Measurements from ENCODE around the gene ADAM8. TPM values are rescaled to one million over a fixed set of nuclear protein-coding genes. Genes with fewer than 3 reads are reported as not detected.

Gene ADAM8
- polyA plus RNA-seq, 1 donor from 2014 or later, result 70.9 TPM

DNA sequence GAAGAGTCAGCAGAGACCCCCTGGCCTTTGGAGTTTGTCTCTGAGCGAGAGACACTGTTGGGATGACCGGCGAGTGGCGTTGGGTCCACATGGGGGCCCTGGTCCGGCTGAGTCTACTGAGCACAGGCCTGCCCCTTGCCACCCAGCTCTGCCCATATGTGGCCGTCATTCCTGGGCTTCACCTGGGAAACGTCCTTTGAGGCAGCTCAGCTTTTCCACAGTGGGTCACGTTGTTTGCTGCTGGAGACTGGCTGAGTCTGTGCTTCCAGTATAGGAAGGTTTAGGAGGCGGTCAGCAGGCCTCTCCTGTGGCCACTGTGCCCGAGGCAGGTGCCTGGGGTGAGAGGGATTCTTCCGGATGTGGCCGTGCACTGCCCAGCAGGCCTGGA, 17.1 kb downstream of the ADAM8 start:
- Mint-ChIP-seq H3K4me3 (peak overlapping the region; percentile 55 to 93 (median 84)), H3K9me3 (no peaks in the 10 kb centered on the region), H3K4me1 (peaks cover 16 to 36% (median 21%) of the 10 kb centered on the region in 3 donors), H3K27ac (peak overlapping the region; percentile 91 to 94 (median 93)), H3K36me3 (peaks cover 1% of the 10 kb centered on the region), H3K27me3 (no peaks in the 10 kb centered on the region)

DNA sequence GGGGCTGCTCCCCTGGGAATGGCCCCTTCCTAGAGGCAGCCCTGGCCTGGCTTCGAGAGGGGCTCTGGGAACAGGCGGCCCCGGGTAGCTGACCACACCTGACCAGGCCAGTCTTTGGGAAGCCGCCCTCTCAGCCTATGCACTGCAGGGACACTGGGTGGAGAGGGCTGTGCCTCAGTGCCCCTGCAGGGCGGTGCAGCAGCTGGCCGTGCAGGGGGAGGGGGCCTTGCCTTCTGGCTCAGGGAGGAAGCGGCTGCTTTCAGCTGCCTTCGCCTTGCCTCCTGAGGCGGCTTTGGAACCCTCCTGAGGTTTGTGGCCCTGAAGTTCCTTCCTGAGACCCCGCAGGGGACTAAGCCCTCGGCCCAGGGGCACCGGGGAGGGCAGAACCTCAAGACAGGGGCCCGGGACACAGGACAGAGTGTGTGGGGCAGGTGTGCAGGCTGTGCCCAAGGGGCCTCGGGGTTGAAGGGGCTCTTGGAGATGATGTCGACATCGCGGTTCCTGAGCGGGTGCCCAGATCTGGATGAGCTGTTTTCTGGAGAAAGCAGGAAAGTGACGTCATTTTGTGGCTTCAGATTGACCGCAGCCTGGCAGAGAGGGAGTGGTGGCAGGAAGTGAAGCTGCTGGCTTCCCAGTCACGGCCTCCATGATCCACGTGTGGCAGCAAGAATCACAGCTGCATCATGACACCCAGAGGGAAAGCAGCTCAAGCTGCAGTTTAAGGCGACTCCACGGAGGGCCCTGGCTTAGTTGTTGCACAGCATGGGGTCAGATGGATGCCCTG, 17.7 kb downstream of the ADAM8 start:
- Mint-ChIP-seq H3K4me1 (peaks cover 12 to 31% (median 15%) of the 10 kb centered on the region in 3 donors), H3K36me3 (no peaks in the 10 kb centered on the region), H3K27ac (peak overlapping the region; percentile 91 to 94 (median 93)), H3K9me3 (no peaks in the 10 kb centered on the region), H3K27me3 (no peaks in the 10 kb centered on the region), H3K4me3 (peak overlapping the region; percentile 38 to 93 (median 84))

DNA sequence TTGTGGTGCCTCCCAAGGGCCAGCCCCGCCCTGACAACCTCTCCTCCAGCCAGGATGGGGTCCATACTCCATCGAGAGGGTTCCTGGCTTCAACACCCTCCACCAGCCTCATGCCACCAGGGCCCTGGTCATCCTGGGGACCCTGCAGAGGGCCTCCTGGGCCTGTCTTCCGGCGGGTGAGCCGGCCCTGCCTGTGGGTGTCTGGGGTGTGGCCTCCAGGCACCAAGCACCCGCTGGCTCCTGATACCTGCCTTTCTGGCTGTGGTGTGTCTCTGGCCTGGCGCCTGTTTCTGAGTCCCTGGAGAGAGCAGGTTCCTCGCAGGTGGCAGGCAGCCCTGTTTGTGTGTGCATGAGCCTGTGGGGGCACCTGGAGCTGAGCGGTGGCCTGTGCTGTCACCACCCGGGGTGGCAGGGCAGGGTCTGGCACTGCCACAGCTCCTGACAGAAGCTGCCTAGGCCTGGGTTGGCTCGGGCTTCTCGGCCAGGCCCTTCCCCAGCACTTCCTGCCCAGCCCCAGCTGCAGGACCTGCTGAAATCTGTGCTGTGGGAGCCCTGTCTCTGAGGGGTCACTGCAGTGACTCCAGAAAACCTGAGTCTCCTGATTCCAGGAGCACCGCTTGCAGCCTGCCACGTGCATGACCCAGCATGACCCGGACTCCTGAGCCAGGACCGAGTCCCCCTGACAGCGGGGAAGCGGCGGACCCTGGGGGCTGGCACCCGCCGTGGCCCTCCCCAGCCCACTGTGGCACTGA, 18.4 kb downstream of the ADAM8 start:
- Mint-ChIP-seq H3K9me3 (no peaks in the 10 kb centered on the region), H3K4me1 (peaks cover 12 to 28% (median 13%) of the 10 kb centered on the region in 3 donors), H3K27ac (peak overlapping the region; percentile 53 to 87 (median 71)), H3K27me3 (no peaks in the 10 kb centered on the region), H3K4me3 (peak overlapping the region; percentile 48 to 70 (median 59)), H3K36me3 (no peaks in the 10 kb centered on the region)

DNA sequence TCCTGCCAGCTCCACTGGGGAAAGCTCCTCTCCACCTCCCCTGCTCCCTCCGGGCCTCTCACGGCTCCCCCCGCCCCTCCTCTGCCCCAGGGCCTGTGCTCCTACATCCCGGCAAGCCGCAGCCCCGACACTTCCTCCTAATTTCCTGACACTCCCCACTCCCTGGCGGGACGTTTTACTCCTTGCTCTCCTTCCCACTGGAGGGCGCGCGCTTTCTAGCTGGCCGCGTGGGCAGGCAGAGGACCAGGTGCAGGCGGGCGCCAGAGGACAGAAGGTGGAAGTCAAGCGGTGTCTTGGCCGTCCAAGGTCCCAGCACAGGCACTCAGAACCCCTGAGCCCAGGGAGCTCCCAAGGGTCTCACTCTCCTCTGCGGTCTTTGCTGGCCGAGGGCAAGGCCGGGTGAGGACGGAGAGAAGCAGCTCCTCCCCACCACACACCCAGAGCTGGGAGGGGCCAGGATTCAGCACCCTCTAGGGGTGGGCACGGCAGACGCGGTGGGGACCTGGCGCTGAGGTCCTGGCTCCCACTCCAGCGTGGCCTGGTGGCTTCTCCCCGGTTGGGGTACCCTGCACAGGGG, 19.1 kb downstream of the ADAM8 start:
- H3K4me3 Mint-ChIP-seq, result peak overlapping the region; percentile 58 to 88 (median 72)
- no peaks in the 10 kb centered on the region for H3K9me3 Mint-ChIP-seq
- H3K27ac Mint-ChIP-seq, result peak overlapping the region; percentile 71 to 87 (median 71)
- no peaks in the 10 kb centered on the region for H3K27me3 Mint-ChIP-seq
- H3K36me3 Mint-ChIP-seq, result no peaks in the 10 kb centered on the region
- H3K4me1 Mint-ChIP-seq, result peaks cover 12 to 26% (median 13%) of the 10 kb centered on the region in 3 donors

DNA sequence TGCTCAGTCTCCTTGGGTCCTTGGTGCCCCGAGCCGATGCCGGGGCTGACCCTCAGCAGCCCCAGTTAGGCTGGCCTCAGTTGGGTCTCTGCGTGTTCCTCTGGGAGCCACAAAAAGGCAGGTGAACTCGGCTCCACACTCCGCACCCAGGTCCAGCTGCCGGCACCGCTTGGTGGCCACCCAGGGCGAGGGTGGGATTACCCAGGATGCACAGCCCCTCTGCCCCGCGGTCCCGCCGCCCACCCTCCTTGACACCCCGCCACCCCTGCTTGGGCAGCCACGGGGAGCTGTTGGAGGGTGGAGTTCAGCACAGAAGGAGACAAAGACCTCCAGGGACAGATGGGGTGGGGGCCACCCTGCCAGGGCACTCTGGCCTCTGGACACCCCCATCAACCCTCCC, 21.3 kb downstream of the ADAM8 start:
- Mint-ChIP-seq H3K4me1 (peaks cover 9 to 20% (median 12%) of the 10 kb centered on the region in 3 donors), H3K27me3 (no peaks in the 10 kb centered on the region)

DNA sequence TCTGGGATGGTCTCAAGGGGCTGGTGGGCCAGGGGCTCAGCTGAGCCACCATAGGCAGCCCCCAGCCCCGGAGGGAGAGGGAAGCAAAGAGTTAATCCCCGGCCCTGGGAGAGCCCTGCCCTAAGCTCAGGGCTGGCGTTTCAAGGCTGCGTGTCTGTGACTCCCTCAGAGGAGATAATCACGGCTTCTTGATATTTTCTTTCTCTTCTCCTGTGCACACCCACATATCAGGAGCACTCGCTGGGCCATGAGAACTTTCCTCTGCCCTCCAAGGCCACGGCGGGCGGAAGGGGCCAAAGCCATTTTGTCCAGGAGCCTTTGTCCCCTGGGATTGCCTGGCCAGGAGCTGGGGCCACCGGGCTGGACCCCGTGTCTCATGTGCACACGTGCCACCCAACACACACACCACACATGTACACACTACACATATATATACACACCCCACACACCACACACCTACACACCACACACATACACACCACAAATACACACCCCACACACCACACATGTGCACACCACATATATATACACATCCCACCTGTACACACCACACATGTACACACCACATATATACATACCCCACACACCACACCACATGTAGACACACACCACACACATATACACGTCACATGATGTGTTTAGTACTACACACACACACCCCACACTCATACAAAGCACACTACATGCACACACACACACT, 22.1 kb downstream of the ADAM8 start:
- Mint-ChIP-seq H3K27ac (peak overlapping the region in 1 of 3 donors; percentile 15), H3K36me3 (no peaks in the 10 kb centered on the region), H3K9me3 (no peaks in the 10 kb centered on the region), H3K4me1 (peaks cover 9 to 15% (median 11%) of the 10 kb centered on the region in 3 donors), H3K27me3 (peaks cover 3% of the 10 kb centered on the region), H3K4me3 (no peak overlapping the region)

More for the DNA sequence above, 21.3 kb downstream of the ADAM8 start:
- no peaks in the 10 kb centered on the region for H3K9me3 Mint-ChIP-seq
- H3K27ac Mint-ChIP-seq, result peak overlapping the region in 1 of 3 donors; percentile 15
- H3K4me3 Mint-ChIP-seq, result no peak overlapping the region
- H3K36me3 Mint-ChIP-seq, result no peaks in the 10 kb centered on the region

DNA sequence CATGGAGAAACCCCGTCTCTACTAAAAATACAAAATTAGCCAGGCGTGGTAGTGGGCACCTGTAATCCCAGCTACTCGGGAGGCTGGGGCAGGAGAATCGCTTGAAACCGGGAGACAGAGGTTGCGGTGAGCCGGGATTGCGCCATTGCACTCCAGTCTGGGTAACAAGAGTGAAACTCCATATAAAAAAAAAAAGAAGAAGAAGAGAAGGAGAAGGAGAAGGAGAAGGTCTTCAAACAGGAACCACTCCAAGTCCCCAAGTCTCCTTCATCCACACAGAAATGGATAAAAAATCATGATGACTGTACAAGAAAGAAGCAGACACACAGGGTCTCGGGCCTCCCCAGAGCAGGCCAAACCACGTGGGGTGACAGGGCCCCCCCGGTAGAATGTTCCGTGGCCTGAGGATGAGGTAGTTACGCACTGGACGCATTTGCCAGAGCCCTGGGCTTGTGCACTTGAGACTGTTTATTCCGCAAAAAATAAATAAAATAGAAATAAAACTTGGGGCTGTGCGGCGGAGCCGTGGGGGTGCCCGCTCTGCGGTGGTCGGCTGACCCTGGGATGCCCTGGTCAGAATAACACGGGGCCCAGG, 23.2 kb downstream of the ADAM8 start:
- Mint-ChIP-seq H3K9me3 (no peaks in the 10 kb centered on the region), H3K27me3 (peaks cover 4% of the 10 kb centered on the region), H3K4me3 (no peak overlapping the region), H3K27ac (peak overlapping the region in 1 of 3 donors; percentile 83), H3K4me1 (peaks cover 4 to 9% (median 4%) of the 10 kb centered on the region in 3 donors), H3K36me3 (no peaks in the 10 kb centered on the region)

DNA sequence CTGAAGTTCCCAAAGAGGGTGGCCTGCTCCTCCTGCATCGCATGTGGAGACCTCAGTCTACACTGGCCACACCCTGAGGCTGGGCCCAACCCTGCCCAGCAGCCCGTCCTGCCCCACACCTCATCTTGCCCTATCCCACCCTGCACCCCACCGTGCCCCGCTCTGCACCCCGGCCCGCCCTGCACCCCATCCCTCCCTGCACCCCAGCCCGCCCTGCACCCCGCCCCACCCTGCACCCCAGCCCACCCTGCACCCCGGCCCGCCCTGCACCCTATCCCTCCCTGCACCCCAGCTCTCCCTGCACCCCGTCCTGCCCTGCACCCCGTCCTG, 24.5 kb downstream of the ADAM8 start:
- H3K27ac Mint-ChIP-seq, result no peak overlapping the region
- H3K27me3 Mint-ChIP-seq, result peaks cover 4% of the 10 kb centered on the region
- H3K4me1 Mint-ChIP-seq, result peaks cover 0 to 3% (median under 1%) of the 10 kb centered on the region in 3 donors
- H3K4me3 Mint-ChIP-seq, result no peak overlapping the region
- no peaks in the 10 kb centered on the region for H3K36me3 Mint-ChIP-seq
- H3K9me3 Mint-ChIP-seq, result no peaks in the 10 kb centered on the region

DNA sequence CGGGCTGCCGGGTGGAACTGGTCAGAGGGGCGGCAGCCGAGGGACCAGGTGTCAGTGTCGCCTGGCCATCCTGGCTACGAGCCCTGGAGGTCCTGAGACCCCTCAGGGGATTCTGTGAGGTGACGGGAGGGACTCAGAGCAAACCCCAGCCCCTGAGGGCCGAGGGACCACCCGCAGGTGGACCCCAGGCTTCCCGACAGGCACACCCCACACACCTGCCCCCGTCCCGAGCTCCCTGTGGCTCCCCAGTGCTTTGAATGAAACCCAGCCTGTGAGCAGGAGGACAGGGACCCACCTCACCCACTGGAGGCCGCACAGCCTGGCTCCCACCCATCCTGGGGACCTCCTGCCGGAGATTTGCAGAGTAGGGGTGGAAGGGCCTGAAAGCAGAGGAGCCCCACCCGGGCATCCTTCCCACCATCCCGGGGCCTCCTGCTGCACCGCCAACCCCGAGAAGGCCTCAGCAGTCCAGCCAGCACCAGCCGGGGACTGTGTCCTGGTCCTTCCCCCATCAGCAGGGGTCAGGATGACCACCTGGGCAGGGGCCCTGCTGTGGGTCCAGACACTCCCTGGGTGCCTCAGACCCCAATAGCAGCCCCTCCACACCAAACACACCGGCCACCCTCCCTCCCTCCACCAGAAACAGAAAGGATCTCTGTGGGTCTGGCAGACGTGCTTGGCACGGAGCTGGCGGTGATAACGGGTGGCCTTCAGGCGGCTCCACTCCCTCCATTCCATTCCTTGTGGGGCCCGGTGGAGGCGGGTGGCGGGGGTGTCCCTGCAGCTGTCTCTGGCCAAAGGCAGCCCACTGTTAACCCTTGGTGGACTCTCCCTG, 25.1 kb downstream of the ADAM8 start:
- peaks cover 0 to 3% (median 0%) of the 10 kb centered on the region in 3 donors for H3K4me1 Mint-ChIP-seq
- peaks cover 4% of the 10 kb centered on the region for H3K27me3 Mint-ChIP-seq
- no peak overlapping the region for H3K27ac Mint-ChIP-seq
- no peaks in the 10 kb centered on the region for H3K36me3 Mint-ChIP-seq
- H3K4me3 Mint-ChIP-seq, result no peak overlapping the region
- no peaks in the 10 kb centered on the region for H3K9me3 Mint-ChIP-seq

DNA sequence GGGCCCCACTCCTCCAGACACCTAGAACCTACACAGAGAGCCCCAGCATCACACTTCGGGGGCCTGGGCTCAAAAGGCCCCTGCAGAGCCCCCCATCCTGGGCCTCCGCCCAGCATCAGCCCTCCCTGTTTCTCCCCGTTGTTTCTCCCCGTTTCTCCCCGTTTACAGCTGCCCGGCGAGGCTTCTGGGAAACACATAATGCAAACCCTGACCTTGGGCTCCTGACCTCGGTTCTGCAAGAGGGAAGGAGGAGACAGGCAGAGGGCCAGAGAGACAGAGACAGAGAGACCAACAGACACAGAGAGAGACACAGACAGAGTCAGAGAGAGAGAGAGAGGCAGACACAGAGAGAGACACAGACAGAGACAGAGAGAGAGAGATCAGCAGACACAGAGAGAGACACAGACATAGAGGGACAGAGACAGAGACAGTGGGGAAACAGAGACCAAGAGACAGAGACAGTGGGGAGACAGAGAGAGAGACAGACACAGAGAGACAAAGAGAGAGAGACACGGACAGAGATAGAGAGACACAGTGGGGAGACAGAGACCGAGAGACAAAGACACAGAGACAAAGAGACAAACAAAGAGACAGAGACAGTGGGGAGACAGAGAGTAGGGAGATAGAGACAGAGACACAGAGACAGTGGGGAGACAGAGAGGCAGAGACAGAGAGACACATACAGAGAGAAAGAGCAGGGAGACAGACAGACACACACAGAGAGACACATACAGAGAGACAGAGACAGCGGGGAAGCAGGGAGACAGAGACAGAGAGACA, 26.5 kb downstream of the ADAM8 start:
- H3K36me3 Mint-ChIP-seq, result no peaks in the 10 kb centered on the region
- peak overlapping the region in 1 of 4 donors; percentile 77 for H3K4me3 Mint-ChIP-seq
- no peaks in the 10 kb centered on the region for H3K9me3 Mint-ChIP-seq
- H3K4me1 Mint-ChIP-seq, result peaks cover 0 to 3% (median 0%) of the 10 kb centered on the region in 3 donors
- H3K27me3 Mint-ChIP-seq, result peaks cover 9% of the 10 kb centered on the region
- peak overlapping the region in 1 of 3 donors; percentile 21 for H3K27ac Mint-ChIP-seq

DNA sequence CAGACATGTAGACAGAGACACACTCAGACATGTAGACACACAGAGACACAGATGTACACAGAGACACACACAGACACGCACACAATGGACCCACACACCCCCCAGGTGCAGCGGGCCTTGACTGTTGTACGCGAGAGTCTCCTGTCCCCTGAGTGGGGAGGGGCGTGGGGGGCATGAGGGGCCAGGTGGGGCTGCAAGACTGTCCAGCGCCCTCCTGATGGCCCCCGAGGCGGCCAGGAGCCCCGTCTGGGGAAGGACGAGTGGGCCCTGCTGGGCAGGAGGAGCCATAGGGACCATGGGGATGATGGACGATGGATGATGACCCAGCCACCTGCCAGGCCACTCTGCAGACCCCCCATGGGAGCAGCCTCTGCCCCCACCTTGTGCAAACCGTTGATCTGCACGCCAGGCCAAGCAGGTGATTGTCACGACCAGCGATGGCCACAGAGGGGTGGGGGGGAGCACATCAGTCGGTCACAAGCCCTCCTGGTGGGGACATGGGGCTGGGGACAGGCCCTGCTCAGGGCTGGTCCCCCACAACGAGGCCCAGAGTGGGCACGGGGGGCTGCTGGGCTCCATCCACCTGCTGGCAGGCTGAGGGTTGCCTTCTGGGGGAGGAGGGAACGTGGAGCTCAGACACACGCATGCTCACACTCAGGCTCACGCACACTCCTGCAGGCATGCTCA, 27.4 kb downstream of the ADAM8 start:
- peaks cover 0 to 3% (median 0%) of the 10 kb centered on the region in 3 donors for H3K4me1 Mint-ChIP-seq
- H3K9me3 Mint-ChIP-seq, result no peaks in the 10 kb centered on the region
- no peaks in the 10 kb centered on the region for H3K36me3 Mint-ChIP-seq
- peaks cover 10% of the 10 kb centered on the region for H3K27me3 Mint-ChIP-seq
- no peak overlapping the region for H3K27ac Mint-ChIP-seq
- no peak overlapping the region for H3K4me3 Mint-ChIP-seq

DNA sequence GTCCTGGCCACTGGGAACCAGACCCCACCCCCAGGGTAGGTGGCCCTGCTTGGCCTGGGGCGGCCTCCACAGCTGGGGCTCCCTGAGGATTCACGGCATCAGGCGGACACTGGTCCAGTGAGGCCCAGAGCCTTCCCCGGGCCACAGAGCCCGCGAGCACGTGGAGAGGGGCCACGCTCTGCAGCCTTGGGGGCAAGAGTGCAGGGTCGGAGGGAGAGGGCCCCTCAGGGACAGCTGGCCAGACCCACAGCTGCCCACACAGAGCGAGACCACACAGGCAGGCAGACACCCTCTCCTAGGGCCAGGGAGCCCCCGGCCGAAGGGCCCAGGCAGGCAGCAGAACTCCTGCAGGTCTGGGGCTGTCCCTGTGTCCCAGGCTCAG, 28.3 kb downstream of the ADAM8 start:
- peaks cover 0 to 3% (median 0%) of the 10 kb centered on the region in 3 donors for H3K4me1 Mint-ChIP-seq
- H3K36me3 Mint-ChIP-seq, result no peaks in the 10 kb centered on the region
- no peak overlapping the region for H3K27ac Mint-ChIP-seq
- H3K27me3 Mint-ChIP-seq, result peaks cover 10% of the 10 kb centered on the region
- no peak overlapping the region for H3K4me3 Mint-ChIP-seq
- H3K9me3 Mint-ChIP-seq, result no peaks in the 10 kb centered on the region

Data from IgD-negative memory B cell (primary cell).